Stimulated activated naive CD4-positive, alpha-beta T cell treated with Interleukin-2 at 50 U/mL for 16 hours (primary cell): Measurements from ENCODE around the gene DIP2C.
"Not testable (repeated sequence)": the region's sequence is repeated elsewhere in the genome, so short reads cannot be mapped to it uniquely, and the experiment has no call there.

Source experiments
- DNase-seq: peaks from one replicate; lab custom pipeline; 2025; lab: John Stamatoyannopoulos, UW

Gene DIP2C

DNA sequence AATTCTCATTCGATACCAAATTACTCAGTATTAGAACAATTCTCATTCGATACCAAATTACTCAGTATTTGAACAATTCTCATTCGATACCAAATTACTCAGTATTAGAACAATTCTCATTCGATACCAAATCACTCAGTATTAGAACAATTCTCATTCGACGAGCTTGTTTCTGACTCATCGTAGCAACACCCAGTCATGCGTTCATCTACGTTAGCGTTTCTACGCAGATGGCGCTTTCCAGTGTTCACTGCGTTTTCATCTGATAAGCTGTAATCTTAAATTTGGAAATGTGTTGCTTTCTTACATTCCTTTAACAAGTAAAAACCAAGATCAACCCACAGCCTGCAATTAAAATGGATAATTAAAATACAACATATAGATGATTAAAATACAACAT, 277.9 kb downstream of the DIP2C start:
- DNase-seq: no peak

GRCh38 chr10:409408-410040, 279.9 kb downstream of the DIP2C start:
- no peak for DNase-seq

DNA sequence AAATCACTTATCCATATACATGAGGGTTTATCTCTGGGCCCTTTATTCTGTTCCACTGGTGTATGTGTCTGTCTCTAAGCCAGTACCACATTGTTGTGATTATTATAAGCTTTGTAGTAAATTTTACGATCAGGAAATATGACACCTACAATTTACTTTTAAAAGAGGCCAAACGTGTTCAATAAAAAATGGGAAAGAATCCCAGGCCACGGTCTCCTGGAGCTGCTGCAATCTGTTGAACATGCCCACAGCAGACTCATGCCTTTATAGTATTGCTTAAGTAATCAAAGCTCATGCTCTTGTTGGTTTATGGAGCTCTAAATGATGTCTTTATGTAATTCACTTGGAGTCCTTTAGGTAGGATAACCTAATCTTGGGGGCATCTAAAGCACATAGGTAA, 281.2 kb downstream of the DIP2C start:
- DNase-seq: no peak

DNA sequence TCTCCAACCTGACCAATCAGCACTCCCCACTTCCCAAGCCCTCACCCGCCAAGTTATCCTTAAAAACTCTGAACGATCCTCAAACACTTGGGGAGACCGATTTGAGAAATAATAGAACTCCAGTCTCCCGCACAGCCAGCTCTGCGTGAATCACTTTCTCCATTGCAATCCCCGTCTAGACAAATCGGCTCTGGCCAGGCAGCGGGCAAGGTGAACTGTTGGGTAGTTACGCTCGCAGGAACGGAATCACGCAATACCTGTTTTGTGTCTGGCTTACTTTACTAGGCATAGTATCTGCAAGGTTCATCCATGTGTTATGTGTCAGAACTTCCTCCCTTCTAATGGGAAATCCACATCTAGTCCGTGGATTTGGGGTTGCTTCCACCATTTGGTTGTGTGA, 282.5 kb downstream of the DIP2C start:
- DNase-seq: no peak

DNA sequence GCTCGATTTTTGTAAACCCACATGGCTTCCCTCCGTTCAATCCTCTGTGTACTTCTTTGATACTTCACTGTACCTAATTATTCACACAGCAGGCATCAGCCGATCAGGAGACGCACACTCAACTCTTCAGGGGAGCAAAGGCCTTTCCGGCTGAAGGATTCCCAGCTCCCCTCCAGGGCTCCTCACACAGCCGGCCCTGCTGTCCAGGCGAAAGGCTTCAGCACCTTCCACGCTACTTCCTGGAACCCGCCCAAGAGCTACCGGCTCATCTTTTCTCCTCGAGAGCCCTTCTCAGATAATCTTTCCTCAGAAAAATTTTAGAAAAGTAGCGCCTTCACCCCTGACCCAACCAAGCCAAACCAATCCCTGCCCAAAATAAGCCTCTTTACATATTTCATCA, 283.8 kb downstream of the DIP2C start:
- DNase-seq: no peak

DNA sequence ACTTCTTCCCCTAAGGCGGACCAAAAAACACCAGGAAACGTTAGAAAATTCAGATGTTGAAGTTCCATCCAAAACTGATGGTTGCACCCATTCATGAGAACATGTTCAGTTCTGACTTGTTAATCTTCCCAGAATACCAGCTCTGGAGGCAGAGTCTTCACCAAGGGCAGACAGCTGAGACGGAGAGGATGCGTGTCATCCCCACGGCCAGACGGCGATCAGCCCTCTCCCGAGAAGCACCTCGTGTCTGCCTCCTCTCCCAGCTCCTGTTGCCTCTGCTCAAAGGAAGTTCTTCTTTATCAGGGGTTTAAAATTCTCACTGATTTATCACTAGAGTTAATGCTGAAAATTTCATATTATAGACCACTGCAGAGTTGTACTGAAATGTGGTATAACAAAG, 284.5 kb downstream of the DIP2C start:
- no peak for DNase-seq

GRCh38 chr10:404346-404745, 285.1 kb downstream of the DIP2C start:
- no peak for DNase-seq

GRCh38 chr10:398954-399353, 290.5 kb downstream of the DIP2C start:
- DNase-seq: no peak

- DNase-seq: no peak
Observed at GRCh38 chr10:397321-398068, 292.0 kb downstream of the DIP2C start.

- no peak for DNase-seq
Observed at GRCh38 chr10:396535-397220, 292.8 kb downstream of the DIP2C start.

DNA sequence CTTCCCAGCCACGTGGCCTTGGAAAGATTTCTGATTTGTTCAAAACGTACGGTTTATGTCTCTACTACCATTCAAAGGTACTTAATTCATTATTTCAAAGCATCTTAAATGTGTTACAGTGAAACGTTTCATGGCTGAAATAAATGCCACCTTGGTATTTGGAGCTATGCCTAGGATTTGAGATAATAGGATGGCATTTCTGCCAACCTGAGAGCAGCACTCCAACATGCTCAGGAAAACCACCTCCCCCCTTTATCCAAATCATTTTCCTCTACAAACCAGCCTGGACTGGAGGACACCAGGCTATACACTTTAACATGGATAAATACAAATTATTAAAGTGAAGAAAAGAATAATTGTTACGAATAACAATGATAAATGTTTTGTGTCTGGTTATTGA, 293.4 kb downstream of the DIP2C start:
- no peak for DNase-seq

DNA sequence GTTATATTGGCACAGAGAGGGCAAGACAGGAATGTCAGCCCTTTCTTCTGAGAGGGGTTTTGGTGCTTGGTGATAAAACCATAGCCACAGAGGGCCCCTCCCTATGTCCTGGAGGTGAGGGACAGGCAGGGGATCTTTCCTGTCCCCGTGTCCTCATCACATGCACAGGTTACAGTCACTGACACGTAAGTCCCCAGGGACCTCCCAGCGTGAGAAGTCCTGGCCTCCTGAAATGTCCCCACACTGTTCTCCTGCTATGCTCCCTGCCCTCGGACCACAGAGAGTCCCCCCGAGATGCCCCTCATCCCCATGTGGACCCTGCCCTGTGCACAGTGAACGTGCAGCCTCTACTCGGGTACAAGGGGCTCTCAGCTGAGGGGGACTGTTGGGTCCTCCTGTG, 293.8 kb downstream of the DIP2C start:
- DNase-seq: no peak

DNA sequence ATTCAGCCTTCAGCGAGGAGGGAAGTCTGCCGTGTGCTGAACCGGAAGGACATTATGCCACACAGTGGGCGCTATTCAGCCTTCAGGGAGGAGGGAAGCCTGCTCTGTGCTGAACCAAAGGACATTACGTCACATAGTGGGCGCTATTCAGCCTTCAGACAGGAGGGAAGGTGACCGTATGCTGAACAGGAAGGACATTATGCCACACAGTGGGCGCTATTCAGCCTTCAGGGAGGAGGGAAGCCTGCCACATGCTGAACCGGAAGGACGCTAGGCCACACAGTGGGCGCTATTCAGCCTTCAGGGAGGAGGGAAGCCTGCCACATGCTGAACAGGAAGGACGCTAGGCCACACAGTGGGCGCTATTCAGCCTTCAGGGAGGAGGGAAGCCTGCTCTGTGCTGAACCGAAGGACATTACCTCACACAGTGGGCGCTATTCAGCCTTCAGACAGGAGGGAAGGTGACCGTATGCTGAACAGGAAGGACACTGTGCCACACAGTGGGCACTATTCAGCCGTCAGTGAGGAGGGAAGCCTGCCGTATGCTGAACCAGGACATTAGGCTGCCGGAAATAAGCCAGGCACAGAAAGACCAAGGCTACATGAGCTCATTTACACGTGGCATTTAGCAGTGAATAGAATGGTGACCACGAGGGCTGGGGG, 294.9 kb downstream of the DIP2C start:
- DNase-seq: not testable (repeated sequence)

GRCh38 chr10:393787-394438, 295.6 kb downstream of the DIP2C start:
- no peak for DNase-seq

DNA sequence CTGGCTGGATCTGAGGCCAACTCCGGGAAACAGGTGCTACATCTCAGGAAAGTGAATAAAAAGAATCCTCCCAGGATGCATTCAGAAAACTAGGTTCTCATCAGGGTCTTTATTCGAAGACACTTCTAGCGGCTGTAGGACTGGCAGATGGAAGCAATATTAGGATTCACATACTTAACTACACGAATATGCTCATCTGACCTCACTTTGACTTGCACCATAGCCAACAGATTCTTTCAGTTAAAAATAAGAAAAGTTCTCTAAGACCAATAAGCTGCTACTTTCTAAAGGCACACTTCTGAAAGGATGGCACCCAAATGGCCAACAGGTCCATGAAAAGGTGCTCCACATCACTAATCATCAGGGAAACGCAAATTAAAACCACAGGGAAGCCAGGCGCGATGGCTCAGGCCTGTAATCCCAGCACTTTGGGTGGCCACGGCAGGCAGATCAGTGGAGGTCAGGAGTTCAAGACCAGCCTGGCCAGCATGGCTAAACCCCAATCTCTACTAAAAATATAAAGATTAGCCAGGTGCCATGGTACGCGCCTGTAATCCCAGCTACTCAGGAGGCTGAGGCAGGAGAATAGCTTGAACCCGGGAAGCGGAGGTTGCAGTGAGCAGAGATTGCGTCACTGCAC, 296.2 kb downstream of the DIP2C start:
- no peak for DNase-seq

DNA sequence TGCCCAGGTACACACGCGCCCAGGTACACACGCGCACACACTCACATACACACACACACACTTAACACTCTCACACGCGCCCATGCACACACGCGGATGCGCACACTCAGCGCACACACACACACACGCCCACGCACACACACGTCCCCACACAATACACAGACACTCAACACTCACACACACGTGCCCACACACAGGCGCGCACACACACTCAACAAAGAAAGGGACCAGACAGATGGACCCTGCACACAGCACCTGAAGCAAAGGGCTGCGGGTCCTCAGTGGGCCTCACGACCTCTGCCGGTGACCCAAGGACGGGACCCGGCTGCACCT, 296.8 kb downstream of the DIP2C start:
- no peak for DNase-seq

- DNase-seq: no peak
Observed at GRCh38 chr10:391847-392704, 297.4 kb downstream of the DIP2C start.

- DNase-seq: no peak
Observed at GRCh38 chr10:391305-391704, 298.2 kb downstream of the DIP2C start.

DNA sequence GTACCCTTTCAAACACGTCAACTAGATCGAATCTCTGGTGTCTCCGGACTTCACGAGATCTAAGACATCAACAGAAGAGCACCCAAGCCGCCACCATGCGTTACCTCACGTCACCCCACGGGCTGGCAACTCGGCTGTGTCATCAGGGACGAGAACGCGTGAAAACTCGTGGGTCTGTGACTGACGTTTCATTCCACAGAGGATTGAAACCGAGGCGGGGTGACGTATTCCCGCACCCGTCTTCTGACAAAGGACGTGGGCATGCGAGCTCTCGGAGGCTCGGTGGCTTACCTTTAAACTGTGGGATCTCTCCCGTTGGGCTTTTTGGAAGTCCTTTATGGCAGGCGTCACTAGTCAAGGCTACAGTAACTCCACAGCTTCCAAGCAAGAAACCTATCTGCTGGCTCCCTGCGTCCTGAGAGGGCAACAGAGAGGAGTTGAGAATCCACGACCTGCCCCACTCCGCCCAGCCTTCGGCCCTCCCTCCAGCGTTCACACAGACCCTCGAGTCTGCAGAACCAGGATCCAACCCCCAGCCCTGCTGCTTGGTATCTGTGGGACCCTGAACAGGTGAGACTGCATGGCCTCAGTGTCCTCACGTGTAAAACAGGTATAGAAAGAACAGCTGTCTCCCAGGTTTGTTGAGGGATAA, 298.9 kb downstream of the DIP2C start:
- no peak for DNase-seq

- DNase-seq: no peak
Observed at GRCh38 chr10:389836-390448, 299.5 kb downstream of the DIP2C start.
